Measurements from ENCODE around the gene TCN2. TPM values are rescaled to one million over a fixed set of nuclear protein-coding genes. Genes with fewer than 3 reads are reported as not detected.

Gene TCN2
- total and polyA plus RNA-seq, 10 of the 15 experiments (the other 5 are each of a cell fraction or from before 2014, with no cell fraction given): 5.4 to 21.8 (median 11.0) TPM

DNA sequence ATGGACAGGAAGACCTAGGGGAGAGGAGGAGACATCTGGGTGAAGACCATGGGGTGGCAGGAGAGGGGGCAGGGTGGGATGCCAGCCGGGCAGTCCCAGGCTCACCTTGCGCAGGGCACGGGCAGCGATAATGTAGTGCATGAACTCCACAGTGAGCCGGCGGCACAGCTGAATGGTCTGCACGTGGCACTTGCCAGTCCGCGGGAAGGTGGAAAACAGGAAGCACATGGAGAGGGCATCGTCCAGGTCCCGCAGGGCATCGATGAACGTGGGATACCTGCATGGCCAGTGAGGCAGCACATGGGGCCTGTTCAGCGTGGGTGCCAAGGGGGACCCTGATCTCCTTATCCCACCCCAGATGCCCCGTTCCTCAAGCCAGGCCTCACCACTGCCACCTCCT lies 22.5 kb upstream of the TCN2 start:
- peaks cover 49 to 64% of the 10 kb centered on the region in 2 experiments for H3K36me3 ChIP-seq (ENCODE audit: control insufficient read depth in 2 of 2, insufficient read depth in 2 of 2, low read length in 1 of 2)
- no peak overlapping the region for H3K4me2 ChIP-seq (ENCODE audit: control insufficient read depth, insufficient read depth)
- WGBS (ENCODE audit: insufficient coverage, insufficient replicate concordance, low lambda C conversion rate, missing lambda C conversion rate): 94% methylated on average over 15 of the region's 15 CpGs
- CTCF ChIA-PET: no interaction called here
- POLR2A ChIA-PET: no interaction called here
- H3K4me1 ChIP-seq (ENCODE audit: control insufficient read depth, insufficient read depth, low read length): no peaks in the 10 kb centered on the region
- H3K4me3 ChIP-seq: no peak overlapping the region
- no TSS peak for BruUV-seq (replicated peaks)
- DNase-seq (ENCODE audit: low read depth, low spot score): no peak
- RAD21 ChIA-PET (ENCODE audit: unreplicated experiment): no interaction called here
- no peak overlapping the region for H2AFZ ChIP-seq (ENCODE audit: control insufficient read depth, low read depth, low read length)
- H3K79me2 ChIP-seq (ENCODE audit: control insufficient read depth, insufficient read depth, low read length): peaks cover 3% of the 10 kb centered on the region
- no peak for FAIRE-seq
- H4K20me1 ChIP-seq (ENCODE audit: control insufficient read depth, insufficient read depth): no peaks in the 10 kb centered on the region
- in situ Hi-C loops (cut with MboI): no loop called here
- no peak overlapping the region for H3K9ac ChIP-seq (ENCODE audit: control insufficient read depth, insufficient read depth, low read length)
- no peak overlapping the region for H3K27ac ChIP-seq (ENCODE audit: control insufficient read depth, insufficient read depth)
- no peak for TF ChIP-seq SMAD1 (IDR thresholded peaks at IDR 0.05; ENCODE audit: low read depth, partially characterized antibody)
- TF ChIP-seq CBX3 (IDR thresholded peaks at IDR 0.05; ENCODE audit: borderline replicate concordance, low read depth): no peak
- TF ChIP-seq POLR2A (IDR thresholded peaks at IDR 0.05; ENCODE audit: low read depth, low read length): peak; percentile 61
- no peak for ATAC-seq
- H3K9me3 ChIP-seq (replicated peaks; ENCODE audit: control insufficient read depth, insufficient read depth, low read length): no peaks in the 10 kb centered on the region
- no peaks in the 10 kb centered on the region for H3K27me3 ChIP-seq (replicated peaks in 1 of 2; ENCODE audit: control insufficient read depth in 2 of 2, insufficient read depth in 2 of 2, low read length in 1 of 2)
- SMC1A ChIA-PET (ENCODE audit: uncharacterized antibody, unreplicated experiment): no interaction called here
- intact Hi-C loops (cut with micrococcal nuclease; ENCODE audit: unreplicated experiment): no loop called here

- Histone ChIP-seq H3K36me3 (ENCODE audit: control insufficient read depth in 2 of 2, insufficient read depth in 2 of 2, low read length in 1 of 2) (peaks cover 42 to 47% of the 10 kb centered on the region in 2 experiments), H3K4me3 (no peak overlapping the region), H3K9me3 (replicated peaks; ENCODE audit: control insufficient read depth, insufficient read depth, low read length) (no peaks in the 10 kb centered on the region), H3K79me2 (ENCODE audit: control insufficient read depth, insufficient read depth, low read length) (peaks cover 23% of the 10 kb centered on the region), H3K9ac (ENCODE audit: control insufficient read depth, insufficient read depth, low read length) (no peak overlapping the region), H3K27me3 (replicated peaks in 1 of 2; ENCODE audit: control insufficient read depth in 2 of 2, insufficient read depth in 2 of 2, low read length in 1 of 2) (no peaks in the 10 kb centered on the region), H3K4me2 (ENCODE audit: control insufficient read depth, insufficient read depth) (no peak overlapping the region), H3K4me1 (ENCODE audit: control insufficient read depth, insufficient read depth, low read length) (no peaks in the 10 kb centered on the region), H2AFZ (ENCODE audit: control insufficient read depth, low read depth, low read length) (no peak overlapping the region), H4K20me1 (ENCODE audit: control insufficient read depth, insufficient read depth) (no peaks in the 10 kb centered on the region), H3K27ac (ENCODE audit: control insufficient read depth, insufficient read depth) (no peak overlapping the region)
- ChIA-PET POLR2A (interaction anchor here (0.7 kb wide), 1 partner anchor 391 kb away, joined by 3 read pairs; no protein-coding TSS in a partner anchor), CTCF (interaction anchor here (1.5 kb wide), 1 partner anchor 20 kb away, joined by 5 read pairs; no protein-coding TSS in a partner anchor), RAD21 (ENCODE audit: unreplicated experiment) (no interaction called here), SMC1A (ENCODE audit: uncharacterized antibody, unreplicated experiment) (no interaction called here)
- no peak for FAIRE-seq
- intact Hi-C loops (cut with micrococcal nuclease; ENCODE audit: unreplicated experiment) (no loop called here), in situ Hi-C loops (cut with MboI) (no loop called here)
- no peak for ATAC-seq
- BruUV-seq (replicated peaks): no TSS peak
- no peak for DNase-seq (ENCODE audit: low read depth, low spot score)
- WGBS (ENCODE audit: insufficient coverage, insufficient replicate concordance, low lambda C conversion rate, missing lambda C conversion rate): 91% methylated on average over 8 of the region's 8 CpGs
- no peak for TF ChIP-seq HCFC1 (IDR thresholded peaks at IDR 0.05; ENCODE audit: low read length)
- TF ChIP-seq WRNIP1 (IDR thresholded peaks at IDR 0.05; ENCODE audit: borderline replicate concordance, low read depth, low read length): no peak
- TF ChIP-seq, protein P1, sequence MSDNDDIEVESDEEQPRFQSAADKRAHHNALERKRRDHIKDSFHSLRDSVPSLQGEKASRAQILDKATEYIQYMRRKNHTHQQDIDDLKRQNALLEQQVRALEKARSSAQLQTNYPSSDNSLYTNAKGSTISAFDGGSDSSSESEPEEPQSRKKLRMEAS (IDR thresholded peaks at IDR 0.05; ENCODE audit: low read depth, low read length): no peak
- TF ChIP-seq LARP7 (IDR thresholded peaks at IDR 0.05): no peak
- TF ChIP-seq RUNX3 (IDR thresholded peaks at IDR 0.05; ENCODE audit: low read length): no peak
- no peak for TF ChIP-seq JUND (IDR thresholded peaks at IDR 0.05; ENCODE audit: low read depth, low read length)
- TF ChIP-seq CTCF (IDR thresholded peaks at IDR 0.05 in 2 of 3, conservative IDR thresholded peaks at IDR 0.05 in 1 of 3; ENCODE audit: control insufficient read depth in 2 of 3, extremely low read depth in 1 of 3, insufficient read depth in 1 of 3, low read depth in 3 of 3, low read length in 3 of 3): no peak
- no peak for TF ChIP-seq SMAD1 (IDR thresholded peaks at IDR 0.05; ENCODE audit: low read depth, partially characterized antibody)
- TF ChIP-seq, protein P2, sequence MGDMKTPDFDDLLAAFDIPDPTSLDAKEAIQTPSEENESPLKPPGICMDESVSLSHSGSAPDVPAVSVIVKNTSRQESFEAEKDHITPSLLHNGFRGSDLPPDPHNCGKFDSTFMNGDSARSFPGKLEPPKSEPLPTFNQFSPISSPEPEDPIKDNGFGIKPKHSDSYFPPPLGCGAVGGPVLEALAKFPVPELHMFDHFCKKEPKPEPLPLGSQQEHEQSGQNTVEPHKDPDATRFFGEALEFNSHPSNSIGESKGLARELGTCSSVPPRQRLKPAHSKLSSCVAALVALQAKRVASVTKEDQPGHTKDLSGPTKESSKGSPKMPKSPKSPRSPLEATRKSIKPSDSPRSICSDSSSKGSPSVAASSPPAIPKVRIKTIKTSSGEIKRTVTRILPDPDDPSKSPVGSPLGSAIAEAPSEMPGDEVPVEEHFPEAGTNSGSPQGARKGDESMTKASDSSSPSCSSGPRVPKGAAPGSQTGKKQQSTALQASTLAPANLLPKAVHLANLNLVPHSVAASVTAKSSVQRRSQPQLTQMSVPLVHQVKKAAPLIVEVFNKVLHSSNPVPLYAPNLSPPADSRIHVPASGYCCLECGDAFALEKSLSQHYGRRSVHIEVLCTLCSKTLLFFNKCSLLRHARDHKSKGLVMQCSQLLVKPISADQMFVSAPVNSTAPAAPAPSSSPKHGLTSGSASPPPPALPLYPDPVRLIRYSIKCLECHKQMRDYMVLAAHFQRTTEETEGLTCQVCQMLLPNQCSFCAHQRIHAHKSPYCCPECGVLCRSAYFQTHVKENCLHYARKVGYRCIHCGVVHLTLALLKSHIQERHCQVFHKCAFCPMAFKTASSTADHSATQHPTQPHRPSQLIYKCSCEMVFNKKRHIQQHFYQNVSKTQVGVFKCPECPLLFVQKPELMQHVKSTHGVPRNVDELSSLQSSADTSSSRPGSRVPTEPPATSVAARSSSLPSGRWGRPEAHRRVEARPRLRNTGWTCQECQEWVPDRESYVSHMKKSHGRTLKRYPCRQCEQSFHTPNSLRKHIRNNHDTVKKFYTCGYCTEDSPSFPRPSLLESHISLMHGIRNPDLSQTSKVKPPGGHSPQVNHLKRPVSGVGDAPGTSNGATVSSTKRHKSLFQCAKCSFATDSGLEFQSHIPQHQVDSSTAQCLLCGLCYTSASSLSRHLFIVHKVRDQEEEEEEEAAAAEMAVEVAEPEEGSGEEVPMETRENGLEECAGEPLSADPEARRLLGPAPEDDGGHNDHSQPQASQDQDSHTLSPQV (IDR thresholded peaks at IDR 0.05): no peak
Measured at GRCh38 chr22:30586414-30586813, 20.6 kb upstream of the TCN2 start.

All from GM12878 (cell line).